GM23338 (cell line): ENCODE results near the gene OXNAD1. TPM values are rescaled to one million over a fixed set of nuclear protein-coding genes. Genes with fewer than 3 reads are reported as not detected.

Source experiments
- ATAC-seq: fragments of 200-7000 bp; cut with Tn5 transposase; 3 replicates; pipeline ENCODE4 v1.9.1; 2020
- DNase-seq: peaks from one replicate; pipeline ENCODE4 v3.0.0-alpha.2; 2015; ENCODE audit warnings: low spot score
- H2AFZ ChIP-seq: fragments of 200-600 bp; sonication (generic); 2 replicates; pipeline ENCODE4 v1.8.0; 2016; ENCODE audit warnings: antibody characterized with exemption, mild to moderate bottlenecking, moderate library complexity
- H3F3A ChIP-seq: fragments of 200-600 bp; sonication (generic); replicated peaks from 2 replicates; pipeline ENCODE4 v1.8.0; 2017; ENCODE audit warnings: antibody characterized with exemption, mixed run types, low read depth
- H3K27ac ChIP-seq: fragments of 200-600 bp; sonication (generic); 2 replicates; pipeline ENCODE4 v1.6.1; 2016; ENCODE audit warnings: low read depth
- H3K27me3 ChIP-seq: fragments of 200-600 bp; sonication (generic); 2 replicates; pipeline ENCODE4 v1.8.0; 2016; ENCODE audit warnings: mild to moderate bottlenecking, mixed run types, moderate library complexity; ENCODE audit not compliant: insufficient read depth
- H3K36me3 ChIP-seq: fragments of 200-600 bp; sonication (generic); 2 replicates; pipeline ENCODE4 v1.8.0; 2016; ENCODE audit warnings: mild to moderate bottlenecking; ENCODE audit not compliant: insufficient read depth
- H3K4me1 ChIP-seq: fragments of 200-600 bp; sonication (generic); 2 replicates; pipeline ENCODE4 v1.8.0; 2016; ENCODE audit warnings: mild to moderate bottlenecking, moderate library complexity; ENCODE audit not compliant: insufficient read depth
- H3K4me2 ChIP-seq: fragments of 200-600 bp; sonication (generic); 2 replicates; pipeline ENCODE4 v1.7.1; 2017; ENCODE audit warnings: mixed run types
- H3K4me3 ChIP-seq: fragments of 200-600 bp; sonication (generic); 2 replicates; pipeline ENCODE4 v1.6.1; 2016; ENCODE audit warnings: mixed run types
- H3K79me2 ChIP-seq: fragments of 200-600 bp; sonication (generic); replicated peaks from 2 replicates; pipeline ENCODE4 v1.8.0; 2017; ENCODE audit warnings: mild to moderate bottlenecking; ENCODE audit not compliant: insufficient read depth
- H3K9me2 ChIP-seq: fragments of 200-600 bp; sonication (generic); 2 replicates; pipeline ENCODE4 v1.8.0; 2017; ENCODE audit not compliant: insufficient read depth
- H4K20me1 ChIP-seq: fragments of 200-600 bp; sonication (generic); replicated peaks from 2 replicates; pipeline ENCODE4 v1.8.0; 2017; ENCODE audit warnings: mild to moderate bottlenecking; ENCODE audit not compliant: insufficient read depth
- H3K27ac Mint-ChIP-seq: 2 replicates; pipeline ENCODE4 v1.8.0; 2020; ENCODE audit warnings: inconsistent platforms, mild to moderate bottlenecking, moderate library complexity, mixed read lengths
- H3K27me3 Mint-ChIP-seq: 3 replicates; pipeline ENCODE4 v1.8.0; 2022; ENCODE audit warnings: low read depth, mild to moderate bottlenecking, moderate library complexity, mixed read lengths, inconsistent platforms; ENCODE audit not compliant: insufficient read depth, poor library complexity
- H3K36me3 Mint-ChIP-seq: 3 replicates; pipeline ENCODE4 v1.8.0; 2021; ENCODE audit warnings: low read depth, mild to moderate bottlenecking, inconsistent platforms, moderate library complexity, mixed read lengths
- H3K4me1 Mint-ChIP-seq: 3 replicates; pipeline ENCODE4 v1.8.0; 2020; ENCODE audit warnings: mild to moderate bottlenecking, inconsistent platforms, mixed read lengths
- H3K4me3 Mint-ChIP-seq: 3 replicates; pipeline ENCODE4 v1.8.0; 2021; ENCODE audit warnings: moderate library complexity, mild to moderate bottlenecking, inconsistent platforms, mixed read lengths
- H3K9me3 Mint-ChIP-seq: 3 replicates; pipeline ENCODE4 v1.8.0; 2020; ENCODE audit warnings: moderate library complexity, mild to moderate bottlenecking, inconsistent platforms, mixed read lengths
- CREB1 ChIP-seq: fragments of 250-450 bp; sonication (Bioruptor Pico); IDR thresholded peaks from 2 replicates; pipeline ENCODE4 v1.5.0; 2020; ENCODE audit warnings: low read depth, mild to moderate bottlenecking, moderate library complexity
- EZH2 ChIP-seq: fragments of 200-600 bp; sonication (generic); IDR thresholded peaks from one replicate; pipeline ENCODE4 v1.8.0; 2017; ENCODE audit warnings: antibody characterized with exemption, mild to moderate bottlenecking, low read depth; ENCODE audit not compliant: unreplicated experiment
- EZH2phosphoT487 ChIP-seq: fragments of 200-600 bp; sonication (generic); IDR thresholded peaks from one replicate; pipeline ENCODE4 v1.8.1; 2018; ENCODE audit warnings: antibody characterized with exemption; ENCODE audit not compliant: unreplicated experiment
- JUNB ChIP-seq: IDR thresholded peaks from one replicate; pipeline ENCODE4 v1.6.1; 2016; ENCODE audit warnings: antibody characterized with exemption; ENCODE audit not compliant: unreplicated experiment
- NANOG ChIP-seq: IDR thresholded peaks from 2 replicates; pipeline ENCODE4 v1.6.1; 2016; ENCODE audit warnings: antibody characterized with exemption, borderline replicate concordance
- POLR2AphosphoS5 ChIP-seq: IDR thresholded peaks from 2 replicates; pipeline ENCODE4 v1.6.1; 2016; ENCODE audit warnings: antibody characterized with exemption, low read depth
- STAT1 ChIP-seq: IDR thresholded peaks from one replicate; pipeline ENCODE4 v1.6.1; 2016; ENCODE audit warnings: antibody characterized with exemption; ENCODE audit not compliant: unreplicated experiment
- ZNF114 ChIP-seq: fragments of 250-450 bp; sonication (Bioruptor Pico); IDR thresholded peaks from 2 replicates; pipeline ENCODE4 v1.5.0; 2020; ENCODE audit warnings: mild to moderate bottlenecking, moderate library complexity
- ZNF331 ChIP-seq: fragments of 250-450 bp; sonication (Bioruptor Pico); IDR thresholded peaks from 2 replicates; pipeline ENCODE4 v1.5.0; 2020; ENCODE audit warnings: low read depth, mild to moderate bottlenecking, moderate library complexity
- polyA plus RNA-seq: library from polyadenylated mRNA; unstranded; fragments of >200 nt; fragmentation: Nextera tagmentation; extraction: Ambion mirVana; gene quantifications from 2 replicates; pipeline ENCODE4 v1.2.1, GENCODE V29; 2016
- total RNA-seq: library from RNA; depleted of rRNA; stranded (reverse); fragments of >200 nt; shearing (Covaris generic); gene quantifications from 2 replicates; pipeline ENCODE4 v1.2.3, GENCODE V29; 2014
- TF ChIP-seq, protein P1 (sequence below): fragments of 250-450 bp; sonication (Bioruptor Pico); IDR thresholded peaks from 2 replicates; pipeline ENCODE4 v1.5.0; 2020; ENCODE audit warnings: mild to moderate bottlenecking, moderate library complexity
- TF ChIP-seq, protein P2 (sequence below), 2 experiments: fragments of 200-600 bp in 1 of 2; sonication (generic) in 1 of 2; conservative IDR thresholded peaks; 2 replicates each; pipeline versions ENCODE4 v1.5.1 to v1.6.1; 2016 to 2017; ENCODE audit warnings: antibody characterized with exemption in 2 of 2, low read depth in 2 of 2, mild to moderate bottlenecking in 2 of 2, moderate library complexity in 1 of 2
- TF ChIP-seq, protein P3 (sequence below): IDR thresholded peaks from one replicate; pipeline ENCODE4 v1.6.1; 2018; ENCODE audit warnings: antibody characterized with exemption; ENCODE audit not compliant: unreplicated experiment
- TF ChIP-seq, protein P4 (sequence below): IDR thresholded peaks from 2 replicates; pipeline ENCODE4 v1.6.1; 2016; ENCODE audit warnings: antibody characterized with exemption

The OXNAD1 gene
- total and polyA plus RNA-seq, 2 experiments from 2014 or later = 22.9 to 34.2 TPM

DNA sequence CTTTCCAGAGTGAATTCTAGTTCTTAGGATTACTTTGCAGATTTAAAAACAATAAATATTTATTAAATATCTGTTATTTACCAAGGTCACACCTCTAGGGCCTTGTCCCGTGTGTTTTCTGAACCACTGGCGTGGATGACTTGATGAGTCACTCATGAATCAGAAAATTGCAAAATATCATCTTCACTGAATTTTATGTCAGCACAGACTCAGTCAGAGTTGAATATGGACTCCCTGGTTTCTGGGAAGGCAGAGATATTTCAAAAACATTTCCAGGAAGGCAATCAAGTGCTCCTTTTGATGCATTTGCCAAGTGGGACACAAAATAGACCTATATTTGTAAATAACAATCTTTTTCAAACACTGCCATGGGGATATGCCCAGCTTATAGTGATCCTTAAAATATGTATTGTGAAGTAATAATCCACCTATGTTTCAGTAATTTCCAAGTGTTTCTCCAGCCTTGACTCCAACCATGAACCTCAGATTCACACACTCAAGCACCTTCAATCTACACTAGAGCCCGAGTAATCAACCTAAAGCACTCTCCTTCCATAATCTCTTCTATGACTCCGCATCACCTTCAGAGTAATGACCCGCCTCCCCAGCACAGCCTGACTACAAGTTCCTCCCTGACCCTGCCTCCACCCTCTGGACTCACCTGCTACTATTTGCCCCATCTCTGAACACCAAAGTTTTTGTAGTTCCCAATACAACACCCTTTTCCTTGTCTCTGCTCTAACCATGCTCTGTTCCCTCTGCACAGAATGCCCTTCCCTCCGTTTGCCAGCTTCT lies 24.6 kb upstream of the OXNAD1 start:
- Histone ChIP-seq H3K9me2 (0 out of 2 replicates have a peak, but pooled peaks cover 6% of the 10 kb centered on the region), H4K20me1 (no peaks in the 10 kb centered on the region), H3K27ac (no peak overlapping the region), H3K36me3 (no peaks in the 10 kb centered on the region), H3F3A (no peaks in the 10 kb centered on the region), H3K27me3 (no peaks in the 10 kb centered on the region), H3K4me1 (no peaks in the 10 kb centered on the region), H2AFZ (no peak overlapping the region), H3K4me2 (no peak overlapping the region), H3K4me3 (no peak overlapping the region), H3K79me2 (no peaks in the 10 kb centered on the region)
- Mint-ChIP-seq H3K27me3 (no peaks in the 10 kb centered on the region), H3K4me3 (no peak overlapping the region), H3K27ac (no peak overlapping the region), H3K9me3 (no peaks in the 10 kb centered on the region; the same call in 2 of the 3 replicates), H3K36me3 (no peaks in the 10 kb centered on the region), H3K4me1 (no peaks in the 10 kb centered on the region)
- no peak for DNase-seq
- ATAC-seq = no peak
- TF ChIP-seq JUNB (no peak), ZNF331 (CRISPR knock-in tag) (no peak), POLR2AphosphoS5 (no peak), CREB1 (CRISPR knock-in tag) (no peak), EZH2phosphoT487 (no peak), STAT1 (no peak), EZH2 (no peak), ZNF114 (no peak), NANOG (no peak)
- TF ChIP-seq, protein P1, sequence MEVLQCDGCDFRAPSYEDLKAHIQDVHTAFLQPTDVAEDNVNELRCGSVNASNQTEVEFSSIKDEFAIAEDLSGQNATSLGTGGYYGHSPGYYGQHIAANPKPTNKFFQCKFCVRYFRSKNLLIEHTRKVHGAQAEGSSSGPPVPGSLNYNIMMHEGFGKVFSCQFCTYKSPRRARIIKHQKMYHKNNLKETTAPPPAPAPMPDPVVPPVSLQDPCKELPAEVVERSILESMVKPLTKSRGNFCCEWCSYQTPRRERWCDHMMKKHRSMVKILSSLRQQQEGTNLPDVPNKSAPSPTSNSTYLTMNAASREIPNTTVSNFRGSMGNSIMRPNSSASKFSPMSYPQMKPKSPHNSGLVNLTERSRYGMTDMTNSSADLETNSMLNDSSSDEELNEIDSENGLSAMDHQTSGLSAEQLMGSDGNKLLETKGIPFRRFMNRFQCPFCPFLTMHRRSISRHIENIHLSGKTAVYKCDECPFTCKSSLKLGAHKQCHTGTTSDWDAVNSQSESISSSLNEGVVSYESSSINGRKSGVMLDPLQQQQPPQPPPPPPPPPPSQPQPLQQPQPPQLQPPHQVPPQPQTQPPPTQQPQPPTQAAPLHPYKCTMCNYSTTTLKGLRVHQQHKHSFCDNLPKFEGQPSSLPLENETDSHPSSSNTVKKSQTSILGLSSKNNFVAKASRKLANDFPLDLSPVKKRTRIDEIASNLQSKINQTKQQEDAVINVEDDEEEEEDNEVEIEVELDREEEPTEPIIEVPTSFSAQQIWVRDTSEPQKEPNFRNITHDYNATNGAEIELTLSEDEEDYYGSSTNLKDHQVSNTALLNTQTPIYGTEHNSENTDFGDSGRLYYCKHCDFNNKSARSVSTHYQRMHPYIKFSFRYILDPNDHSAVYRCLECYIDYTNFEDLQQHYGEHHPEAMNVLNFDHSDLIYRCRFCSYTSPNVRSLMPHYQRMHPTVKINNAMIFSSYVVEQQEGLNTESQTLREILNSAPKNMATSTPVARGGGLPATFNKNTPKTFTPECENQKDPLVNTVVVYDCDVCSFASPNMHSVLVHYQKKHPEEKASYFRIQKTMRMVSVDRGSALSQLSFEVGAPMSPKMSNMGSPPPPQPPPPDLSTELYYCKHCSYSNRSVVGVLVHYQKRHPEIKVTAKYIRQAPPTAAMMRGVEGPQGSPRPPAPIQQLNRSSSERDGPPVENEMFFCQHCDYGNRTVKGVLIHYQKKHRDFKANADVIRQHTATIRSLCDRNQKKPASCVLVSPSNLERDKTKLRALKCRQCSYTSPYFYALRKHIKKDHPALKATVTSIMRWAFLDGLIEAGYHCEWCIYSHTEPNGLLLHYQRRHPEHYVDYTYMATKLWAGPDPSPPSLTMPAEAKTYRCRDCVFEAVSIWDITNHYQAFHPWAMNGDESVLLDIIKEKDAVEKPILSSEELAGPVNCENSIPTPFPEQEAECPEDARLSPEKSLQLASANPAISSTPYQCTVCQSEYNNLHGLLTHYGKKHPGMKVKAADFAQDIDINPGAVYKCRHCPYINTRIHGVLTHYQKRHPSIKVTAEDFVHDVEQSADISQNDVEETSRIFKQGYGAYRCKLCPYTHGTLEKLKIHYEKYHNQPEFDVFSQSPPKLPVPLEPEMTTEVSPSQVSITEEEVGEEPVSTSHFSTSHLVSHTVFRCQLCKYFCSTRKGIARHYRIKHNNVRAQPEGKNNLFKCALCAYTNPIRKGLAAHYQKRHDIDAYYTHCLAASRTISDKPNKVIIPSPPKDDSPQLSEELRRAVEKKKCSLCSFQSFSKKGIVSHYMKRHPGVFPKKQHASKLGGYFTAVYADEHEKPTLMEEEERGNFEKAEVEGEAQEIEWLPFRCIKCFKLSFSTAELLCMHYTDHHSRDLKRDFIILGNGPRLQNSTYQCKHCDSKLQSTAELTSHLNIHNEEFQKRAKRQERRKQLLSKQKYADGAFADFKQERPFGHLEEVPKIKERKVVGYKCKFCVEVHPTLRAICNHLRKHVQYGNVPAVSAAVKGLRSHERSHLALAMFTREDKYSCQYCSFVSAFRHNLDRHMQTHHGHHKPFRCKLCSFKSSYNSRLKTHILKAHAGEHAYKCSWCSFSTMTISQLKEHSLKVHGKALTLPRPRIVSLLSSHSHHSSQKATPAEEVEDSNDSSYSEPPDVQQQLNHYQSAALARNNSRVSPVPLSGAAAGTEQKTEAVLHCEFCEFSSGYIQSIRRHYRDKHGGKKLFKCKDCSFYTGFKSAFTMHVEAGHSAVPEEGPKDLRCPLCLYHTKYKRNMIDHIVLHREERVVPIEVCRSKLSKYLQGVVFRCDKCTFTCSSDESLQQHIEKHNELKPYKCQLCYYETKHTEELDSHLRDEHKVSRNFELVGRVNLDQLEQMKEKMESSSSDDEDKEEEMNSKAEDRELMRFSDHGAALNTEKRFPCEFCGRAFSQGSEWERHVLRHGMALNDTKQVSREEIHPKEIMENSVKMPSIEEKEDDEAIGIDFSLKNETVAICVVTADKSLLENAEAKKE = no peak
- TF ChIP-seq, protein P2, sequence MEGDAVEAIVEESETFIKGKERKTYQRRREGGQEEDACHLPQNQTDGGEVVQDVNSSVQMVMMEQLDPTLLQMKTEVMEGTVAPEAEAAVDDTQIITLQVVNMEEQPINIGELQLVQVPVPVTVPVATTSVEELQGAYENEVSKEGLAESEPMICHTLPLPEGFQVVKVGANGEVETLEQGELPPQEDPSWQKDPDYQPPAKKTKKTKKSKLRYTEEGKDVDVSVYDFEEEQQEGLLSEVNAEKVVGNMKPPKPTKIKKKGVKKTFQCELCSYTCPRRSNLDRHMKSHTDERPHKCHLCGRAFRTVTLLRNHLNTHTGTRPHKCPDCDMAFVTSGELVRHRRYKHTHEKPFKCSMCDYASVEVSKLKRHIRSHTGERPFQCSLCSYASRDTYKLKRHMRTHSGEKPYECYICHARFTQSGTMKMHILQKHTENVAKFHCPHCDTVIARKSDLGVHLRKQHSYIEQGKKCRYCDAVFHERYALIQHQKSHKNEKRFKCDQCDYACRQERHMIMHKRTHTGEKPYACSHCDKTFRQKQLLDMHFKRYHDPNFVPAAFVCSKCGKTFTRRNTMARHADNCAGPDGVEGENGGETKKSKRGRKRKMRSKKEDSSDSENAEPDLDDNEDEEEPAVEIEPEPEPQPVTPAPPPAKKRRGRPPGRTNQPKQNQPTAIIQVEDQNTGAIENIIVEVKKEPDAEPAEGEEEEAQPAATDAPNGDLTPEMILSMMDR (conservative IDR thresholded peaks at IDR 0.05; ENCODE audit: low read depth in 2 of 2) = no peak
- TF ChIP-seq, protein P3, sequence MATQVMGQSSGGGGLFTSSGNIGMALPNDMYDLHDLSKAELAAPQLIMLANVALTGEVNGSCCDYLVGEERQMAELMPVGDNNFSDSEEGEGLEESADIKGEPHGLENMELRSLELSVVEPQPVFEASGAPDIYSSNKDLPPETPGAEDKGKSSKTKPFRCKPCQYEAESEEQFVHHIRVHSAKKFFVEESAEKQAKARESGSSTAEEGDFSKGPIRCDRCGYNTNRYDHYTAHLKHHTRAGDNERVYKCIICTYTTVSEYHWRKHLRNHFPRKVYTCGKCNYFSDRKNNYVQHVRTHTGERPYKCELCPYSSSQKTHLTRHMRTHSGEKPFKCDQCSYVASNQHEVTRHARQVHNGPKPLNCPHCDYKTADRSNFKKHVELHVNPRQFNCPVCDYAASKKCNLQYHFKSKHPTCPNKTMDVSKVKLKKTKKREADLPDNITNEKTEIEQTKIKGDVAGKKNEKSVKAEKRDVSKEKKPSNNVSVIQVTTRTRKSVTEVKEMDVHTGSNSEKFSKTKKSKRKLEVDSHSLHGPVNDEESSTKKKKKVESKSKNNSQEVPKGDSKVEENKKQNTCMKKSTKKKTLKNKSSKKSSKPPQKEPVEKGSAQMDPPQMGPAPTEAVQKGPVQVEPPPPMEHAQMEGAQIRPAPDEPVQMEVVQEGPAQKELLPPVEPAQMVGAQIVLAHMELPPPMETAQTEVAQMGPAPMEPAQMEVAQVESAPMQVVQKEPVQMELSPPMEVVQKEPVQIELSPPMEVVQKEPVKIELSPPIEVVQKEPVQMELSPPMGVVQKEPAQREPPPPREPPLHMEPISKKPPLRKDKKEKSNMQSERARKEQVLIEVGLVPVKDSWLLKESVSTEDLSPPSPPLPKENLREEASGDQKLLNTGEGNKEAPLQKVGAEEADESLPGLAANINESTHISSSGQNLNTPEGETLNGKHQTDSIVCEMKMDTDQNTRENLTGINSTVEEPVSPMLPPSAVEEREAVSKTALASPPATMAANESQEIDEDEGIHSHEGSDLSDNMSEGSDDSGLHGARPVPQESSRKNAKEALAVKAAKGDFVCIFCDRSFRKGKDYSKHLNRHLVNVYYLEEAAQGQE = no peak
- TF ChIP-seq, protein P4, sequence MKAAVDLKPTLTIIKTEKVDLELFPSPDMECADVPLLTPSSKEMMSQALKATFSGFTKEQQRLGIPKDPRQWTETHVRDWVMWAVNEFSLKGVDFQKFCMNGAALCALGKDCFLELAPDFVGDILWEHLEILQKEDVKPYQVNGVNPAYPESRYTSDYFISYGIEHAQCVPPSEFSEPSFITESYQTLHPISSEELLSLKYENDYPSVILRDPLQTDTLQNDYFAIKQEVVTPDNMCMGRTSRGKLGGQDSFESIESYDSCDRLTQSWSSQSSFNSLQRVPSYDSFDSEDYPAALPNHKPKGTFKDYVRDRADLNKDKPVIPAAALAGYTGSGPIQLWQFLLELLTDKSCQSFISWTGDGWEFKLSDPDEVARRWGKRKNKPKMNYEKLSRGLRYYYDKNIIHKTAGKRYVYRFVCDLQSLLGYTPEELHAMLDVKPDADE = no peak
